Neural progenitor cell (in vitro differentiated cells): ENCODE results near the gene APOBEC3C.
"Not testable (repeated sequence)": the region's sequence is repeated elsewhere in the genome, so short reads cannot be mapped to it uniquely, and the experiment has no call there.

Source experiments
- CTCF ChIP-seq: fragments of 200-600 bp; sonication (generic); IDR thresholded peaks from 2 replicates; pipeline ENCODE4 v1.5.1; 2017; ENCODE audit warnings: antibody characterized with exemption, mild to moderate bottlenecking
- EZH2phosphoT487 ChIP-seq: fragments of 200-600 bp; sonication (generic); IDR thresholded peaks from 2 replicates; pipeline ENCODE4 v1.6.1; 2017; ENCODE audit warnings: antibody characterized with exemption

- TF ChIP-seq CTCF, EZH2phosphoT487: not testable (repeated sequence)
These were observed 47.2 kb downstream of the APOBEC3C start for GRCh38 chr22:39061290-39061689.
